H1 (cell line): ENCODE data around the gene EXT2. TPM values are rescaled to one million over a fixed set of nuclear protein-coding genes. Genes with fewer than 3 reads are reported as not detected.

ENCODE experiments used
- CTCF ChIA-PET: fragments of 300-600 bp; sonication (Branson Sonifier 250); formaldehyde crosslinking; loops from one replicate; lab custom pipeline; 2021; ENCODE audit not compliant: partially characterized antibody; lab: Charles Lee
- POLR2A ChIA-PET: fragments of 300-600 bp; sonication (Branson Sonifier 250); formaldehyde crosslinking; loops from one replicate; lab custom pipeline; 2021; ENCODE audit warnings: inconsistent platforms; ENCODE audit not compliant: partially characterized antibody; lab: Charles Lee
- DNase-seq, 2 experiments: peaks; one replicate each; pipeline versions ENCODE4 v3.0.0 to v3.0.0-alpha.2; 2010 to 2022; ENCODE audit warnings: low spot score in 2 of 2, low read depth in 1 of 2, mixed read lengths in 1 of 2
- FAIRE-seq: peaks from 2 replicates; lab custom pipeline; 2011; peaks lifted over from hg19 to GRCh38; lab: Jason Lieb, UNC
- H2AFZ ChIP-seq: 2 replicates; pipeline ENCODE4 v1.8.1; 2012; ENCODE audit warnings: low read length, inconsistent platforms
- H2AK5ac ChIP-seq: 2 replicates; pipeline ENCODE4 v1.6.1; 2013; ENCODE audit warnings: low read depth, low read length
- H2BK120ac ChIP-seq: replicated peaks from 2 replicates; pipeline ENCODE3; 2013; ENCODE audit warnings: low read depth, low read length, inconsistent platforms
- H2BK12ac ChIP-seq: 2 replicates; pipeline ENCODE4 v1.6.1; 2013; ENCODE audit warnings: low read depth, low read length
- H2BK15ac ChIP-seq: 2 replicates; pipeline ENCODE4 v1.6.1; 2013; ENCODE audit warnings: low read length
- H2BK20ac ChIP-seq: 2 replicates; pipeline ENCODE4 v1.6.1; 2013; ENCODE audit warnings: low read length
- H2BK5ac ChIP-seq: 2 replicates; pipeline ENCODE4 v1.6.1; 2013; ENCODE audit warnings: low read depth, low read length
- H3K14ac ChIP-seq: 2 replicates; pipeline ENCODE4 v1.6.1; 2013; ENCODE audit warnings: inconsistent platforms; ENCODE audit not compliant: insufficient read length
- H3K18ac ChIP-seq: 2 replicates; pipeline ENCODE4 v1.6.1; 2013; ENCODE audit warnings: low read length; ENCODE audit errors: extremely low read depth
- H3K23ac ChIP-seq: 2 replicates; pipeline ENCODE4 v1.6.1; 2013; ENCODE audit warnings: inconsistent platforms; ENCODE audit not compliant: insufficient read length
- H3K23me2 ChIP-seq: 2 replicates; pipeline ENCODE4 v1.6.1; 2013; ENCODE audit warnings: low read depth, low read length
- H3K27ac ChIP-seq: 2 replicates; pipeline ENCODE4 v1.6.1; 2011; ENCODE audit warnings: low read depth, low read length, inconsistent platforms
- H3K27me3 ChIP-seq, 4 experiments: replicated peaks in 1 of 4; 1 replicate in 1 of 4; 2 replicates in 3 of 4; pipeline versions ENCODE4 v1.6.1 to v1.8.1; 2011 to 2013; ENCODE audit warnings: low read length in 3 of 4, mild to moderate bottlenecking in 3 of 4, inconsistent platforms in 2 of 4, mixed read lengths in 2 of 4, moderate library complexity in 1 of 4; ENCODE audit not compliant: control insufficient read depth in 3 of 4, insufficient read depth in 3 of 4; ENCODE audit errors: extremely low read depth in 1 of 4
- H3K36me3 ChIP-seq, 4 experiments: 2 replicates each; pipeline versions ENCODE4 v1.6.1 to v1.8.1; 2011 to 2013; ENCODE audit warnings: mild to moderate bottlenecking in 4 of 4, low read length in 3 of 4, moderate library complexity in 2 of 4, control low read depth in 1 of 4, inconsistent platforms in 1 of 4; ENCODE audit not compliant: insufficient read depth in 4 of 4, control insufficient read depth in 2 of 4
- H3K4ac ChIP-seq: replicated peaks from 2 replicates; pipeline ENCODE3; 2013; ENCODE audit warnings: low read length, low read depth, mixed read lengths, inconsistent platforms; ENCODE audit not compliant: insufficient read length
- H3K4me1 ChIP-seq, 4 experiments: replicated peaks in 1 of 4; 1 replicate in 1 of 4; 2 replicates in 3 of 4; pipeline versions ENCODE4 v1.6.1 to v1.8.1; 2011 to 2013; ENCODE audit warnings: low read length in 3 of 4, inconsistent platforms in 2 of 4, mixed read lengths in 1 of 4; ENCODE audit not compliant: insufficient read depth in 4 of 4, control insufficient read depth in 3 of 4
- H3K4me2 ChIP-seq, 2 experiments: 2 replicates each; pipeline versions ENCODE4 v1.6.1 to v1.8.1; 2011 to 2013; ENCODE audit warnings: low read depth in 2 of 2, low read length in 2 of 2, control low read depth in 1 of 2, inconsistent platforms in 1 of 2, mild to moderate bottlenecking in 1 of 2; ENCODE audit not compliant: insufficient read depth in 1 of 2
- H3K4me3 ChIP-seq, 4 experiments: fragments of 200-600, 300-600 bp in 1 of 4; sonication (generic), shearing (Covaris generic), sonication (Bioruptor Twin) in 1 of 4; 2 replicates each; pipeline versions ENCODE4 v1.5.1 to v1.8.1; 2011 to 2016; ENCODE audit warnings: low read length in 4 of 4, low read depth in 3 of 4, control low read depth in 2 of 4, inconsistent platforms in 2 of 4, mild to moderate bottlenecking in 2 of 4, mixed read lengths in 1 of 4, moderate library complexity in 1 of 4; ENCODE audit not compliant: insufficient read depth in 2 of 4; ENCODE audit errors: extremely low read depth in 1 of 4
- H3K56ac ChIP-seq: replicated peaks from 2 replicates; pipeline ENCODE3; 2013; ENCODE audit warnings: low read depth, mild to moderate bottlenecking, mixed read lengths, low read length, inconsistent platforms; ENCODE audit not compliant: insufficient read length
- H3K79me1 ChIP-seq: 2 replicates; pipeline ENCODE4 v1.6.1; 2013; ENCODE audit warnings: low read depth, low read length, control low read depth
- H3K79me2 ChIP-seq, 2 experiments: 2 replicates each; pipeline versions ENCODE4 v1.6.1 to v1.8.1; 2012 to 2013; ENCODE audit warnings: low read length in 2 of 2, mild to moderate bottlenecking in 2 of 2, inconsistent platforms in 1 of 2; ENCODE audit not compliant: insufficient read depth in 2 of 2, control insufficient read depth in 1 of 2
- H3K9ac ChIP-seq, 4 experiments: replicated peaks in 1 of 4; 1 replicate in 1 of 4; 2 replicates in 3 of 4; pipeline versions ENCODE4 v1.6.1 to v1.8.1; 2011 to 2013; ENCODE audit warnings: low read depth in 3 of 4, low read length in 3 of 4, control low read depth in 2 of 4, mild to moderate bottlenecking in 2 of 4, moderate library complexity in 2 of 4, inconsistent platforms in 1 of 4; ENCODE audit errors: extremely low read depth in 1 of 4
- H3K9me3 ChIP-seq, 2 experiments: 2 replicates each; pipeline versions ENCODE4 v1.6.1 to v1.8.1; 2012 to 2013; ENCODE audit warnings: mild to moderate bottlenecking in 2 of 2, moderate library complexity in 2 of 2, control low read depth in 1 of 2, inconsistent platforms in 1 of 2, low read depth in 1 of 2, low read length in 1 of 2, mixed read lengths in 1 of 2; ENCODE audit not compliant: insufficient read depth in 2 of 2
- H4K20me1 ChIP-seq, 2 experiments: replicated peaks in 1 of 2; 2 replicates each; pipeline versions ENCODE3 to v1.8.1; 2011 to 2013; ENCODE audit warnings: inconsistent platforms in 2 of 2, low read length in 2 of 2, mild to moderate bottlenecking in 1 of 2; ENCODE audit not compliant: insufficient read depth in 2 of 2, control insufficient read depth in 1 of 2
- H4K5ac ChIP-seq: 2 replicates; pipeline ENCODE4 v1.6.1; 2013; ENCODE audit warnings: low read length, low read depth, mixed read lengths, inconsistent platforms; ENCODE audit not compliant: insufficient read length
- H4K8ac ChIP-seq: 2 replicates; pipeline ENCODE4 v1.8.0; 2013; ENCODE audit warnings: mild to moderate bottlenecking, moderate library complexity, low read length, inconsistent platforms; ENCODE audit not compliant: insufficient read depth; ENCODE audit errors: extremely low read depth
- H4K91ac ChIP-seq: replicated peaks from 2 replicates; pipeline ENCODE3; 2013; ENCODE audit warnings: low read length, mixed read lengths, inconsistent platforms; ENCODE audit not compliant: insufficient read length
- BRCA1 ChIP-seq: IDR thresholded peaks from 2 replicates; pipeline ENCODE4 v1.6.1; 2012; ENCODE audit warnings: low read depth, low read length, improper control_type of control experiment
- CEBPB ChIP-seq: IDR thresholded peaks from 2 replicates; pipeline ENCODE4 v1.6.1; 2012; ENCODE audit warnings: low read depth, low read length
- CHD2 ChIP-seq: IDR thresholded peaks from 2 replicates; pipeline ENCODE4 v1.6.1; 2012; ENCODE audit warnings: low read length, improper control_type of control experiment
- E2F6 ChIP-seq: IDR thresholded peaks from 2 replicates; pipeline ENCODE4 v1.6.1; 2012; ENCODE audit warnings: inconsistent platforms
- EP300 ChIP-seq, 2 experiments: IDR thresholded peaks; 1 replicate in 1 of 2; 2 replicates in 1 of 2; pipeline ENCODE4 v1.6.1; 2011 to 2012; ENCODE audit warnings: low read depth in 2 of 2, low read length in 2 of 2, mild to moderate bottlenecking in 2 of 2, borderline replicate concordance in 1 of 2, inconsistent platforms in 1 of 2, moderate library complexity in 1 of 2
- FOSL1 ChIP-seq: IDR thresholded peaks from 2 replicates; pipeline ENCODE4 v1.6.1; 2011; ENCODE audit warnings: mild to moderate bottlenecking, low read depth, low read length, moderate library complexity; ENCODE audit not compliant: insufficient read depth
- GABPA ChIP-seq: IDR thresholded peaks from 2 replicates; pipeline ENCODE4 v1.6.1; 2011; ENCODE audit warnings: mild to moderate bottlenecking, low read length, moderate library complexity, borderline replicate concordance; ENCODE audit not compliant: insufficient read depth
- KDM1A ChIP-seq: fragments of 200-600, 300-600 bp; sonication (generic); IDR thresholded peaks from 2 replicates; pipeline ENCODE4 v1.7.1; 2016; ENCODE audit warnings: mild to moderate bottlenecking, low read length, borderline replicate concordance
- POLR2AphosphoS5 ChIP-seq: IDR thresholded peaks from 2 replicates; pipeline ENCODE4 v1.6.1; 2011; ENCODE audit warnings: low read depth, low read length
- SP1 ChIP-seq: IDR thresholded peaks from 2 replicates; pipeline ENCODE4 v1.6.1; 2011; ENCODE audit warnings: low read depth, low read length
- TAF1 ChIP-seq: IDR thresholded peaks from 2 replicates; pipeline ENCODE4 v1.6.1; 2011; ENCODE audit warnings: mild to moderate bottlenecking, low read depth, low read length
- YY1 ChIP-seq: IDR thresholded peaks from 2 replicates; pipeline ENCODE4 v1.6.1; 2011; ENCODE audit warnings: low read depth, mild to moderate bottlenecking, low read length
- WGBS, 2 experiments: shearing (Covaris generic) in 1 of 2; methylation state at CpG; one replicate each; pipeline versions ENCODE4 v1.1.6 to v1.1.7; 2013 to 2015; ENCODE audit warnings: low lambda C conversion rate in 2 of 2, mixed read lengths in 2 of 2, inconsistent platforms in 1 of 2, low coverage in 1 of 2, missing lambda C conversion rate in 1 of 2; ENCODE audit not compliant: insufficient replicate concordance in 2 of 2, insufficient coverage in 1 of 2, insufficient read length in 1 of 2; ENCODE audit errors: extremely low coverage in 1 of 2, missing lambda C conversion rate in 1 of 2; 5-methylcytosine and 5-hydroxymethylcytosine counted together
- polyA plus RNA-seq, 7 experiments: library from polyadenylated mRNA; depleted of rRNA in 3 of 7; stranded (reverse) in 5 of 7; unstranded in 2 of 7; fragments of >200 nt in 5 of 7; fragments of 200-250 nt in 2 of 7; gene quantifications; 1 replicate in 5 of 7; 2 replicates in 1 of 7; 4 replicates in 1 of 7; pipeline versions ENCODE4 v1.2.1 to v1.2.3, GENCODE V29; 2011 to 2013; ENCODE audit warnings: missing spikeins in 2 of 7, mixed read lengths in 2 of 7
- total RNA-seq: library from RNA; stranded (reverse); fragmentation: NEBNext Ultra II Directional; extraction: Animal tissue kit (Norgen Biotek cat#: 25700); gene quantifications from 2 replicates; pipeline ENCODE4 v1.2.1, GENCODE V29; 2021
- TF ChIP-seq, protein P1 (sequence below): IDR thresholded peaks from 2 replicates; pipeline ENCODE4 v1.6.1; 2011; ENCODE audit warnings: low read length, improper control_type of control experiment

Gene EXT2
- total and polyA plus RNA-seq, 2 of the 8 experiments (the other 6 are each of a cell fraction or from before 2014, with no cell fraction given) = 29.8 to 42.8 TPM

DNA sequence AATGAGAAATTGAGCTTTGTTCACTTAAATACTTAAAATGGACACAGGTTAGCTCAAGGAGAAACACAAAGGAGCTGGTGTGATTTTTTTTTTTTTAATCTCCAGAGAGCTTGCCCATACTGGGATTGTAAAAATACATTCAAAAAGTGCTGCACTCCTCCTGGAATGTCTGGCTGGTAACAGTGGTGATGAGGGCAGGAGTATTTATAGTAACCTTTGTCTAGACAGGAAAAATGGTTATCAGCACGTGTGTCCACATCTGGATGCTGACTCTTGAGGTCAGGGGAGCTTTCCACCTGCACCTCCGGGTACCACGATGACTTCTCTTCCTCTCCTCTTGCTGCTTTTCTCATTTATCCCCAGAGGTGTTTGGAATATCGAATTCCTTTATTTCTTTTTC is 30.1 kb downstream of the EXT2 start:
- Histone ChIP-seq H3K9me3 (no peaks in the 10 kb centered on the region), H3K23me2 (no peaks in the 10 kb centered on the region; the same call in 1 of the 2 replicates), H4K5ac (no peak overlapping the region), H2BK20ac (no peak overlapping the region), H4K20me1 (peaks cover 2 to 3% of the 10 kb centered on the region in 2 experiments), H2AFZ (no peak overlapping the region), H3K4me3 (no peak overlapping the region), H3K56ac (no peak overlapping the region), H3K9ac (no peak overlapping the region), H3K4me1 (no peaks in the 10 kb centered on the region), H3K4ac (no peak overlapping the region), H4K8ac (no peak overlapping the region), H3K14ac (no peak overlapping the region), H3K18ac (no peak overlapping the region), H3K4me2 (no peak overlapping the region), H2BK12ac (no peak overlapping the region), H2BK15ac (no peak overlapping the region), H3K27ac (no peak overlapping the region), H2BK5ac (no peak overlapping the region), H4K91ac (no peak overlapping the region), H3K79me1 (no peaks in the 10 kb centered on the region; the same call in 1 of the 2 replicates), H3K79me2 (no peaks in the 10 kb centered on the region), H2BK120ac (no peak overlapping the region), H3K27me3 (no peaks in the 10 kb centered on the region), H3K23ac (no peak overlapping the region), H3K36me3 (peaks cover 2 to 21% (median 7%) of the 10 kb centered on the region in 4 experiments; a peak in 6 of 8 replicates), H2AK5ac (no peak overlapping the region)
- CTCF ChIA-PET = interaction anchor here (1.5 to 2.8 kb wide), 2 partner anchors 10 to 19 kb away, joined by 5 to 6 read pairs; no protein-coding TSS in a partner anchor
- FAIRE-seq = no peak
- 79% methylated on average over 4 of the region's 4 CpGs; no CpG with 5 or more reads in 1 of the 2 experiments for WGBS, 2 experiments
- no peak for DNase-seq
- TF ChIP-seq TAF1 = no peak
- no peak for TF ChIP-seq GABPA
- no peak for TF ChIP-seq FOSL1
- TF ChIP-seq EP300 (IDR thresholded peaks at IDR 0.05; ENCODE audit: borderline replicate concordance in 1 of 2, low read depth in 2 of 2, low read length in 2 of 2) = no peak
- TF ChIP-seq BRCA1 = no peak
- TF ChIP-seq SP1 = no peak
- TF ChIP-seq, protein P1, sequence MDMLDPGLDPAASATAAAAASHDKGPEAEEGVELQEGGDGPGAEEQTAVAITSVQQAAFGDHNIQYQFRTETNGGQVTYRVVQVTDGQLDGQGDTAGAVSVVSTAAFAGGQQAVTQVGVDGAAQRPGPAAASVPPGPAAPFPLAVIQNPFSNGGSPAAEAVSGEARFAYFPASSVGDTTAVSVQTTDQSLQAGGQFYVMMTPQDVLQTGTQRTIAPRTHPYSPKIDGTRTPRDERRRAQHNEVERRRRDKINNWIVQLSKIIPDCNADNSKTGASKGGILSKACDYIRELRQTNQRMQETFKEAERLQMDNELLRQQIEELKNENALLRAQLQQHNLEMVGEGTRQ = no peak
- no peak for TF ChIP-seq KDM1A
- no peak for TF ChIP-seq CHD2
- TF ChIP-seq POLR2AphosphoS5 = no peak
- no peak for TF ChIP-seq CEBPB
- TF ChIP-seq E2F6 = no peak
- TF ChIP-seq YY1 = no peak
- POLR2A ChIA-PET = no interaction called here
